ENCODE results near the gene ASMT. TPM values are rescaled to one million over a fixed set of nuclear protein-coding genes. Genes with fewer than 3 reads are reported as not detected.

ASMT gene
- total and polyA plus RNA-seq, 2 donors from 2014 or later, result 0.22 TPM; not detected in 1

DNA sequence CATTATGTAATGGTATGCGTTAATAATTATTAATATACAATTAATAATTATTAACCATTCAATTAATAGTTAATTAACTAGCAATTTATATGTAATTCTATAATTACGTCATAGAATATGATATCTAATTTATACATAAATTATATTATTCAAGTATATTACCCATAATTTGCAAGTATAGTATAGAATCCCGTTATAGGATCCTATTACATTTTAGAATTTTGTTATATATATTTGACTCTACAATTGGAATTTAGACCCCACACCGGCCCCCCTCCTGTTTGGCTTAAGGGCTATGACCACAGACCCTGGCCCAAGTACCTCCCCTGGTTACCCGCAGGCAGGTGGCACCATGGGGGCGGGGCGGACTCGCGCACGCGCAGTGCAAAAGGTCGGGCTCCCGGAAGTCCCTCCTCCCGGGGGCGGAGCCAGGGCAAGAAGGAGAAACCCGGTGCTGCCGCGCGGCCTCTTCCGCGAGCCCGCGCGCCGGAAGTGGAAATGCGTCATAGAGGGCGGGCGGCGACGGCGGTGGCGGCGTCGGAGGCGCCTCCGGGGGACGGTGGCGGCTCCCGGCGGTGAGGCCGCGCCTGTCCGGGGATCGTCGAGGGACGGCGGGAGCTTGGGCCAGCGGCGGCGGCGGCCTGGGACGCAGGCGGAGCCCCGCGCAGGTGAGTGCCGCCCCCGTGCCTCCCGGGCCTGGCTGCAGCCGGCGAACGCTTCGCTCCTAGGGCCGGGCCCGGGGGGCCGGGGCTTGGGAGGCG lies 23.6 kb upstream of the ASMT start, which contains the start of gene AKAP17A:
Gene AKAP17A, plus strand, starts transcription at position 503 of the 761 bp plus-strand sequence. CDS start 1,859 bp downstream, outside the sequence.
- Histone ChIP-seq H3K4me1 (ENCODE audit: control insufficient read depth in 2 of 3, insufficient read depth in 2 of 3, low read depth in 1 of 3, low read length in 3 of 3) (peaks cover 0 to 13% (median 0%) of the 10 kb centered on the region in 3 donors), H3K36me3 (ENCODE audit: control insufficient read depth in 2 of 3, insufficient read depth in 3 of 3, low read length in 3 of 3) (peaks cover 10 to 26% (median 16%) of the 10 kb centered on the region in 3 donors), H3K9ac (ENCODE audit: low read length in 3 of 3) (peak within 1 kb of the TSS; percentile 55 to 81 (median 80)), H3K9me3 (ENCODE audit: control insufficient read depth in 2 of 3, insufficient read depth in 1 of 3, low read length in 3 of 3) (no peaks in the 10 kb centered on the region), H3K27me3 (ENCODE audit: control insufficient read depth, insufficient read depth, low read length) (no peaks in the 10 kb centered on the region), H3K27ac (ENCODE audit: low read depth in 2 of 2, low read length in 2 of 2) (peak within 1 kb of the TSS in 1 of 2 donors; percentile 47), H3K4me3 (ENCODE audit: low read length in 3 of 3) (peak within 1 kb of the TSS; percentile 71 to 79 (median 75))
- intact Hi-C loops (cut with DNase I), result no loop called here
- DNase-seq (peak; percentile 97 to 100 (median 98)), FAIRE-seq (no peak)
- TF ChIP-seq, protein P1, sequence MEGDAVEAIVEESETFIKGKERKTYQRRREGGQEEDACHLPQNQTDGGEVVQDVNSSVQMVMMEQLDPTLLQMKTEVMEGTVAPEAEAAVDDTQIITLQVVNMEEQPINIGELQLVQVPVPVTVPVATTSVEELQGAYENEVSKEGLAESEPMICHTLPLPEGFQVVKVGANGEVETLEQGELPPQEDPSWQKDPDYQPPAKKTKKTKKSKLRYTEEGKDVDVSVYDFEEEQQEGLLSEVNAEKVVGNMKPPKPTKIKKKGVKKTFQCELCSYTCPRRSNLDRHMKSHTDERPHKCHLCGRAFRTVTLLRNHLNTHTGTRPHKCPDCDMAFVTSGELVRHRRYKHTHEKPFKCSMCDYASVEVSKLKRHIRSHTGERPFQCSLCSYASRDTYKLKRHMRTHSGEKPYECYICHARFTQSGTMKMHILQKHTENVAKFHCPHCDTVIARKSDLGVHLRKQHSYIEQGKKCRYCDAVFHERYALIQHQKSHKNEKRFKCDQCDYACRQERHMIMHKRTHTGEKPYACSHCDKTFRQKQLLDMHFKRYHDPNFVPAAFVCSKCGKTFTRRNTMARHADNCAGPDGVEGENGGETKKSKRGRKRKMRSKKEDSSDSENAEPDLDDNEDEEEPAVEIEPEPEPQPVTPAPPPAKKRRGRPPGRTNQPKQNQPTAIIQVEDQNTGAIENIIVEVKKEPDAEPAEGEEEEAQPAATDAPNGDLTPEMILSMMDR (IDR thresholded peaks at IDR 0.05; ENCODE audit: borderline replicate concordance, extremely low read depth, insufficient read depth), result peak; percentile 11

DNA sequence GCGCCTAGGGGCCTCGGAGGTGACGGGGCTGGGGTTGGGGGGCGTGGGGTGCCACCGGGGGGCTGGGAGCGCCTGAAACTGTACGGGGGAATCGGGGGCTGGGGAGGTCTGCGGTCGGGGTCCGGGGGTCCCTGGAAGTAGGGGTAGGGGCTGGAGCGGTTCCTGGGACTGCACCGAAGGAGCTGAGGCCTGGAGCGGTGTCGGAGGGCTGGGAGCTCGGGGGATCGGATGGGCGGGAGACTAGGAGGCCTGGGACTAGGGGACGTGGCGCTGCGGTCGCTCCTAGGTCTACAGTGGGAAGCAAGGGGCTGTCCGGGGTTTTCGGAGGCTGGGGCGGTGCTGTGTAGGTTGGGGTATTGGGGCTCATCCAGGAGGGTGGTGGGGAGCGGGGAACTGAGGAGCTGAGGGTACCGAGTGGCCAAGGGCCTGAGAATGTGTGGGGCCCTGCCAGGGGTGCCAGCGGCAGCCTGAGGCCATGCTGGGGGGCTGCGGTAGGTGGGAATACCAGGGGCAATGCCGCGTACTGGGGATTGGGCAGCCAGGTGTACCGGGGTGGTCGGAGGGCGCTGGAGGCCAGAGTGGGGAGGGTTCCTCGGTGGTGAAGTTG lies 22.9 kb upstream of the ASMT start:
- H3K9ac ChIP-seq (ENCODE audit: low read length in 3 of 3), result peak overlapping the region; percentile 55 to 81 (median 80)
- peak overlapping the region in 1 of 2 donors; percentile 47 for H3K27ac ChIP-seq (ENCODE audit: low read depth in 2 of 2, low read length in 2 of 2)
- intact Hi-C loops (cut with DNase I), result no loop called here
- H3K9me3 ChIP-seq (ENCODE audit: control insufficient read depth in 2 of 3, insufficient read depth in 1 of 3, low read length in 3 of 3), result no peaks in the 10 kb centered on the region
- H3K4me1 ChIP-seq (ENCODE audit: control insufficient read depth in 2 of 3, insufficient read depth in 2 of 3, low read depth in 1 of 3, low read length in 3 of 3), result peaks cover 0 to 13% (median 0%) of the 10 kb centered on the region in 3 donors
- TF ChIP-seq, protein P1 (IDR thresholded peaks at IDR 0.05; ENCODE audit: borderline replicate concordance, extremely low read depth, insufficient read depth), result no peak
- H3K27me3 ChIP-seq (ENCODE audit: control insufficient read depth, insufficient read depth, low read length), result no peaks in the 10 kb centered on the region
- peak in 3 of 5 donors; percentile 23 to 81 (median 76) for DNase-seq
- H3K36me3 ChIP-seq (ENCODE audit: control insufficient read depth in 2 of 3, insufficient read depth in 3 of 3, low read length in 3 of 3), result peaks cover 10 to 30% (median 19%) of the 10 kb centered on the region in 3 donors
- peak overlapping the region; percentile 71 to 79 (median 75) for H3K4me3 ChIP-seq (ENCODE audit: low read length in 3 of 3)
- FAIRE-seq, result no peak

DNA sequence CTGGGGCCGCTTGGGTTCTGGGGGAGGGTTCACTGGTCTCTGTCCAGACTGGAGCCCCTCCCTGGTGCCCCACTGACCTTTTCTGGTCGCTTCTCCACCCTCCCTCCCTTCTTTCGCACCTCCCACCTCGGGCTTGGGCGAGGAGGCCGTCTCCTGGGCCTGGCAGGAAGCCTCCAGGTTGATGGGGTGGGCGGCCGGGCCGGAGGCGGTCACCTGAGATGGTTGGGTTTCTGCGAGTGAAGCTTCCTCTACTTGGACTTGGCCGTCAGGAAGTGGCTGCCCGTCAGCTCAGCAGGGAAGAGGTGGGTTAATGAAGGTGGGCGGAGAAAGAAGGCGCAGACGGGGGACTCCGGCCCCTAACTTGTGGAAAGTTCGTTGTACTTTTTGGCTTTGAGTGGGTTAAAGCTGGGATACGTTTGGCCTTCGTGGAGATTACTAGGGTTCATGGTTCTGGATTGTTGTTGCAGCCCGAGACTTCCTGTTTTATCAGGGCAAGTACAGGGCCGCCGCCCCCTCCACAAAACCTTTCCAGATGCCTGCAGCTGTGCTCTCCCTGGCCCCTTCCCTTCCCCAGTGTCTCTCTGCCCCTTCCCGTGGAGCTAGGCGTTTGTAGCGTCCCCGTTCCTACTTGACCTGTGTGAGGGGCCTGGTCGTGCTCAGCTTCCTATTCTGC lies 22.3 kb upstream of the ASMT start:
- FAIRE-seq, result no peak
- H3K4me3 ChIP-seq (ENCODE audit: low read length in 3 of 3), result peak overlapping the region; percentile 71 to 79 (median 75)
- H3K36me3 ChIP-seq (ENCODE audit: control insufficient read depth in 2 of 3, insufficient read depth in 3 of 3, low read length in 3 of 3), result peaks cover 10 to 32% (median 22%) of the 10 kb centered on the region in 3 donors
- TF ChIP-seq, protein P1 (IDR thresholded peaks at IDR 0.05; ENCODE audit: borderline replicate concordance, extremely low read depth, insufficient read depth), result no peak
- intact Hi-C loops (cut with DNase I), result no loop called here
- H3K9ac ChIP-seq (ENCODE audit: low read length in 3 of 3), result peak overlapping the region; percentile 55 to 81 (median 80)
- DNase-seq, result peak in 3 of 5 donors; percentile 75 to 84 (median 77)
- H3K27me3 ChIP-seq (ENCODE audit: control insufficient read depth, insufficient read depth, low read length), result no peaks in the 10 kb centered on the region
- peaks cover 0 to 13% (median 0%) of the 10 kb centered on the region in 3 donors for H3K4me1 ChIP-seq (ENCODE audit: control insufficient read depth in 2 of 3, insufficient read depth in 2 of 3, low read depth in 1 of 3, low read length in 3 of 3)
- peak overlapping the region in 1 of 2 donors; percentile 32 for H3K27ac ChIP-seq (ENCODE audit: low read depth in 2 of 2, low read length in 2 of 2)
- no peaks in the 10 kb centered on the region for H3K9me3 ChIP-seq (ENCODE audit: control insufficient read depth in 2 of 3, insufficient read depth in 1 of 3, low read length in 3 of 3)
